SK-N-SH (cell line): Measurements from ENCODE around the gene WNT6. TPM values are rescaled to one million over a fixed set of nuclear protein-coding genes. Genes with fewer than 3 reads are reported as not detected.
A peak's percentile ranks its signal among the peaks of the same experiment; 100 is the strongest.

ENCODE experiments used
- CTCF ChIA-PET: fragments of 300-600, 350-600 bp; formaldehyde crosslinking; extraction: SDS; loops from one replicate; lab custom pipeline; 2021; lab: Yijun Ruan, JAX
- POLR2A ChIA-PET: fragments of 350-600 bp; sonication (Branson Sonifier 250); formaldehyde crosslinking; extraction: SDS; loops from one replicate; lab custom pipeline; 2020; ENCODE audit warnings: antibody characterized with exemption, inconsistent platforms; lab: Yijun Ruan, JAX
- DNase-seq: peaks from one replicate; pipeline ENCODE4 v3.0.0; 2012
- H2AFZ ChIP-seq: fragments of 200-600 bp; sonication (generic); 2 replicates; pipeline ENCODE4 v1.8.1; 2016; ENCODE audit warnings: antibody characterized with exemption, mild to moderate bottlenecking, low read depth
- H3F3A ChIP-seq: fragments of 200-600 bp; sonication (generic); replicated peaks from 2 replicates; pipeline ENCODE3; 2016; ENCODE audit warnings: antibody characterized with exemption, mild to moderate bottlenecking; ENCODE audit not compliant: insufficient read depth
- H3K27ac ChIP-seq, 2 experiments: fragments of 200-500 bp in 1 of 2; fragments of 200-600 bp in 1 of 2; sonication (Bioruptor generic) in 1 of 2; sonication (generic), shearing (Covaris generic) in 1 of 2; 2 replicates each; pipeline versions ENCODE4 v1.5.1 to v1.6.1; 2014 to 2016; ENCODE audit warnings: low read depth in 2 of 2, inconsistent platforms in 1 of 2, low read length in 1 of 2, mild to moderate bottlenecking in 1 of 2, mixed read lengths in 1 of 2
- H3K27me3 ChIP-seq: fragments of 200-600 bp; sonication (generic), shearing (Covaris generic); 2 replicates; pipeline ENCODE4 v1.6.1; 2016; ENCODE audit warnings: mixed run types; ENCODE audit not compliant: insufficient read depth
- H3K36me3 ChIP-seq, 2 experiments: fragments of 200-500 bp in 1 of 2; fragments of 200-600 bp in 1 of 2; sonication (Bioruptor generic) in 1 of 2; sonication (generic) in 1 of 2; replicated peaks in 1 of 2; 2 replicates each; pipeline versions ENCODE3 to v1.5.1; 2014 to 2016; ENCODE audit warnings: low read length in 1 of 2, mild to moderate bottlenecking in 1 of 2; ENCODE audit not compliant: insufficient read depth in 2 of 2, control insufficient read depth in 1 of 2
- H3K4me1 ChIP-seq, 2 experiments: fragments of 200-500 bp in 1 of 2; fragments of 200-600 bp in 1 of 2; sonication (Bioruptor generic) in 1 of 2; sonication (generic), shearing (Covaris generic) in 1 of 2; 2 replicates each; pipeline versions ENCODE4 v1.5.1 to v1.6.1; 2014 to 2016; ENCODE audit warnings: low read depth in 1 of 2, low read length in 1 of 2, mixed run types in 1 of 2; ENCODE audit not compliant: insufficient read depth in 2 of 2, control insufficient read depth in 1 of 2
- H3K4me2 ChIP-seq: fragments of 200-600 bp; sonication (generic), shearing (Covaris generic); 2 replicates; pipeline ENCODE4 v1.6.1; 2017; ENCODE audit warnings: mixed run types
- H3K4me3 ChIP-seq, 2 experiments: fragments of 200-500 bp in 1 of 2; fragments of 200-600 bp in 1 of 2; sonication (Bioruptor generic) in 1 of 2; sonication (generic), shearing (Covaris generic) in 1 of 2; 2 replicates each; pipeline versions ENCODE4 v1.5.1 to v1.8.1; 2014 to 2016; ENCODE audit warnings: low read depth in 2 of 2, inconsistent platforms in 1 of 2, low read length in 1 of 2, mild to moderate bottlenecking in 1 of 2, mixed read lengths in 1 of 2, moderate library complexity in 1 of 2
- H3K79me2 ChIP-seq: fragments of 200-600 bp; sonication (generic); 2 replicates; pipeline ENCODE4 v1.8.1; 2017; ENCODE audit warnings: mild to moderate bottlenecking; ENCODE audit not compliant: insufficient read depth
- H3K9ac ChIP-seq: fragments of 200-600 bp; sonication (generic); 2 replicates; pipeline ENCODE4 v1.6.1; 2017; ENCODE audit warnings: mixed run types
- H3K9me2 ChIP-seq: fragments of 200-600 bp; sonication (generic); 2 replicates; pipeline ENCODE4 v1.6.1; 2017; ENCODE audit warnings: mixed run types
- H3K9me3 ChIP-seq: fragments of 200-600 bp; sonication (generic); 2 replicates; pipeline ENCODE4 v1.6.1; 2017; ENCODE audit warnings: mixed run types, mild to moderate bottlenecking, moderate library complexity
- H4K20me1 ChIP-seq: fragments of 200-600 bp; sonication (generic); 2 replicates; pipeline ENCODE4 v1.6.1; 2017; ENCODE audit warnings: mild to moderate bottlenecking, mixed run types; ENCODE audit not compliant: insufficient read depth
- FOXJ3 ChIP-seq: sonication (generic); formaldehyde crosslinking; IDR thresholded peaks from 2 replicates; pipeline ENCODE4 v1.5.1; 2020; ENCODE audit warnings: mild to moderate bottlenecking, missing genetic modification reagents
- FOXM1 ChIP-seq: IDR thresholded peaks from 2 replicates; pipeline ENCODE4 v1.4.0; 2012; ENCODE audit warnings: low read depth, mild to moderate bottlenecking
- GATA2 ChIP-seq: sonication (generic); formaldehyde crosslinking; IDR thresholded peaks from 2 replicates; pipeline ENCODE4 v1.5.0; 2020; ENCODE audit warnings: mild to moderate bottlenecking, missing genetic modification reagents
- JUND ChIP-seq: IDR thresholded peaks from 2 replicates; pipeline ENCODE4 v1.4.0; 2012
- MEF2A ChIP-seq: IDR thresholded peaks from 2 replicates; pipeline ENCODE4 v1.4.0; 2012; ENCODE audit warnings: low read depth, borderline replicate concordance
- NFIC ChIP-seq: IDR thresholded peaks from 2 replicates; pipeline ENCODE4 v1.4.0; 2012; ENCODE audit warnings: borderline replicate concordance
- NRF1 ChIP-seq: IDR thresholded peaks from 2 replicates; pipeline ENCODE4 v1.6.1; 2012; ENCODE audit warnings: low read depth, mild to moderate bottlenecking, low read length
- RAD21 ChIP-seq: IDR thresholded peaks from 2 replicates; pipeline ENCODE4 v1.6.1; 2012; ENCODE audit warnings: mild to moderate bottlenecking, low read length
- RXRA ChIP-seq: IDR thresholded peaks from 2 replicates; pipeline ENCODE4 v1.4.0; 2012; ENCODE audit warnings: low read depth, mild to moderate bottlenecking, borderline replicate concordance
- TAF1 ChIP-seq: IDR thresholded peaks from 2 replicates; pipeline ENCODE4 v1.6.1; 2012; ENCODE audit warnings: low read depth, mild to moderate bottlenecking, low read length, moderate library complexity, borderline replicate concordance
- TEAD4 ChIP-seq: IDR thresholded peaks from 2 replicates; pipeline ENCODE4 v1.4.0; 2012; ENCODE audit warnings: mild to moderate bottlenecking, borderline replicate concordance; ENCODE audit not compliant: insufficient read depth
- YY1 ChIP-seq: IDR thresholded peaks from 2 replicates; pipeline ENCODE4 v1.4.0; 2012; ENCODE audit warnings: low read depth, mild to moderate bottlenecking
- WGBS: methylation state at CpG from one replicate; pipeline ENCODE4 v1.1.6; 2017; ENCODE audit warnings: low lambda C conversion rate; 5-methylcytosine and 5-hydroxymethylcytosine counted together
- polyA plus RNA-seq, 3 experiments: library from polyadenylated mRNA; depleted of rRNA; stranded (reverse); fragments of >200 nt; gene quantifications; 2 replicates each; pipeline ENCODE4 v1.2.3, GENCODE V29; 2012
- TF ChIP-seq, protein P1 (sequence below): IDR thresholded peaks from 2 replicates; pipeline ENCODE4; 2012
- TF ChIP-seq, protein P2 (sequence below): fragments of 150-350 bp; IDR thresholded peaks from 2 replicates; pipeline ENCODE4 v1.6.1; 2016; ENCODE audit warnings: mild to moderate bottlenecking, low read depth, low read length
- TF ChIP-seq, protein P3 (sequence below): IDR thresholded peaks from 2 replicates; pipeline ENCODE4 v1.4.0; 2012; ENCODE audit warnings: low read depth, borderline replicate concordance
- TF ChIP-seq, protein P4 (sequence below): fragments of 200-600 bp; sonication (generic); IDR thresholded peaks from 2 replicates; pipeline ENCODE4 v1.6.1; 2017; ENCODE audit warnings: antibody characterized with exemption, mild to moderate bottlenecking, moderate library complexity

WNT6 gene
- polyA plus RNA-seq, 1 of the 3 experiments (the other 2 are of a cell fraction) = 0.08 TPM

DNA sequence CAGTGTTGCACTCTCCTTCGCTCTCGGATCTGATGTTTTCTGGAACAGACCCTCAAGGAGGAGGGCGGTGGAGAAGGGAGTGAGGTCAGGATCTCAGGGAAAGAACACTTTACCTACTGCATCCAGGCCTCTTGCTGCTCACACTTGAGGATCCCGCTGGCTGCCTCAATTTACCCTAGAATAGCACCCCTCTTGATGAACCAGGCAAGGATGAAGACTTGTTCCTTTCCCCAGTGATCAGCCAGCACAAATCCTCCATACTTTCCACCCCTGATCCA is 35.2 kb downstream of the WNT6 start:
- CTCF ChIA-PET = interaction anchor here (0.8 to 16.1 kb wide), 8 partner anchors 15 to 260 kb away, joined by 3 to 795 read pairs (median 5); partner anchors contain the start of genes CDK5R2 and WNT10A

DNA sequence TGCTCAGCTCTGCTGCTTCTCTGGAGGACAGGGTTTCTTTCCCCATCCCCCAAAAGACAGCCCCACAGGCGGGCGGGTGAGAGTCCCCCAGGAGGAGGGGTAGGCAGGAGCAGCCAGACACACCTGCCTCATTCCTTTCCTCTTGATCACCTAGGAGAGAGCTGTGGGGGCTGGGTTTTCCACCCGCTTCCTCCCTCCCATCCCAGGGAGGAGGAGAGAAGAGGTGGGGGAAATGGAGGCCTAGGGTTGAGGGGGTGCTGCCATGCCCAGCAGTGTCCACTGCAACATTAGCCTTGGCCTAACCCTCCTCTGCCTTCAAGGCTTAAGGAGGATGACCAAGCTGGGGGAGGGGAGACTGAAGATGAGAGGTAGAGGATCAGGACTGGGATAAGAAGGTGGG is 35.7 kb downstream of the WNT6 start:
- H3K27me3 ChIP-seq = peaks cover 49% of the 10 kb centered on the region
- no peaks in the 10 kb centered on the region for H3K79me2 ChIP-seq
- ChIA-PET CTCF (interaction anchor here (0.8 to 16.1 kb wide), 13 partner anchors 12 to 264 kb away, joined by 3 to 795 read pairs (median 38); partner anchors contain the start of genes CDK5R2, WNT10A and WNT6), POLR2A (no interaction called here)
- no peaks in the 10 kb centered on the region for H3K36me3 ChIP-seq
- TF ChIP-seq, protein P1, sequence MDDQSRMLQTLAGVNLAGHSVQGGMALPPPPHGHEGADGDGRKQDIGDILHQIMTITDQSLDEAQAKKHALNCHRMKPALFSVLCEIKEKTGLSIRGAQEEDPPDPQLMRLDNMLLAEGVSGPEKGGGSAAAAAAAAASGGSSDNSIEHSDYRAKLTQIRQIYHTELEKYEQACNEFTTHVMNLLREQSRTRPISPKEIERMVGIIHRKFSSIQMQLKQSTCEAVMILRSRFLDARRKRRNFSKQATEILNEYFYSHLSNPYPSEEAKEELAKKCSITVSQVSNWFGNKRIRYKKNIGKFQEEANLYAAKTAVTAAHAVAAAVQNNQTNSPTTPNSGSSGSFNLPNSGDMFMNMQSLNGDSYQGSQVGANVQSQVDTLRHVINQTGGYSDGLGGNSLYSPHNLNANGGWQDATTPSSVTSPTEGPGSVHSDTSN = no peak
- no peak for TF ChIP-seq JUND
- no peaks in the 10 kb centered on the region for H4K20me1 ChIP-seq
- 91% methylated on average over 3 of the region's 3 CpGs for WGBS
- H3F3A ChIP-seq = no peaks in the 10 kb centered on the region
- H3K4me1 ChIP-seq = peaks cover 0 to 32% of the 10 kb centered on the region in 2 experiments; a peak in 2 of 4 replicates
- H3K4me2 ChIP-seq = no peak overlapping the region
- no peak overlapping the region for H3K27ac ChIP-seq
- no peaks in the 10 kb centered on the region for H3K9me2 ChIP-seq
- H3K4me3 ChIP-seq = no peak overlapping the region
- no peak overlapping the region for H2AFZ ChIP-seq
- peak; percentile 28 for DNase-seq
- H3K9ac ChIP-seq = no peak overlapping the region
- no peaks in the 10 kb centered on the region for H3K9me3 ChIP-seq

More for the DNA sequence above, 35.2 kb downstream of the WNT6 start:
- TF ChIP-seq GATA2 (no peak), TAF1 (no peak), MEF2A (no peak), TEAD4 (no peak)
- Histone ChIP-seq H3K4me2 (no peak overlapping the region), H3K9me3 (no peaks in the 10 kb centered on the region), H3K27ac (no peak overlapping the region), H3K79me2 (no peaks in the 10 kb centered on the region), H3F3A (no peaks in the 10 kb centered on the region), H4K20me1 (no peaks in the 10 kb centered on the region), H3K36me3 (no peaks in the 10 kb centered on the region), H2AFZ (no peak overlapping the region), H3K9me2 (no peaks in the 10 kb centered on the region), H3K4me3 (no peak overlapping the region), H3K4me1 (peaks cover 0 to 32% of the 10 kb centered on the region in 2 experiments; a peak in 2 of 4 replicates), H3K27me3 (peaks cover 49% of the 10 kb centered on the region), H3K9ac (no peak overlapping the region)
- DNase-seq = no peak
- WGBS = 84% methylated on average over 4 of the region's 4 CpGs
- POLR2A ChIA-PET = interaction anchor here (1.5 kb wide), 1 partner anchor 13 kb away, joined by 3 read pairs; no protein-coding TSS in a partner anchor

DNA sequence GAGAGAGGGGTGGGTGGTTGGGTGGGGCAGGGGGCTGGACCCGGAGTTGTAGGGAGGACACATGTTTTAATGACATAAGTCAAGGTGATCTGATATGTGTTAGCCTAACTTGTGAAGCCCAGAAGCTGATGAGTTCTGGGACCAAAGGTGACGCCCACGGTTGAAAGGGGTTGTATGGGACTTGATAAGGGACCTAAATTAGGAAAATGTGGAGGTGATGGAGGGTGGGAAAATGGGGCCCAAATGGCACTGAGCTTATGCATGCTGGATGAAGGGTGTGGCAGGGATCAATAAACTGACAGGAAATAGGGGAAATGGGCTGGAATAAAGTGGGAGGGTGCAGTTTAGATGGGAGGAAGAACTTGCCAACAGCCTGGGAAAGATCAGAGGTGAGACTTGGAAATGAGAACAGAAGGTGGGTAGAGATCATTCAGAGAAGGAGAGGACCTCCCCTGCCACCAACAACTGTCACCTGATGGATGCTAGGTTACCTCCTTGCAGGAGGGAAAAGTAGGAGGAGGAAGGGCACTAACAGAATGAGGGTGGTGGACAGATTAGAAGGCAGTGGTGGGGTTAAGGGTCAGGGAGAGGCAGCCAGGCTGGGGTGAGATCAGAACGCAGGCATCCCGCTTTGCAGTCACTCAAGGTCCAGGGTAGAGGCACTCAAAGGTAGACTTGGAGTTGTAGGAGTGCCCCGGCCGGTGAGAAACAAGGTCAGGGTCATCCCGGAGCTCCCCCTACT is 36.3 kb downstream of the WNT6 start:
- H3K27me3 ChIP-seq = peaks cover 49% of the 10 kb centered on the region
- no peak for DNase-seq
- 86% methylated on average over 7 of the region's 8 CpGs for WGBS
- H3K9me3 ChIP-seq = no peaks in the 10 kb centered on the region
- no peaks in the 10 kb centered on the region for H3K9me2 ChIP-seq
- H3K36me3 ChIP-seq = no peaks in the 10 kb centered on the region
- no peak overlapping the region for H3K4me2 ChIP-seq
- H2AFZ ChIP-seq = no peak overlapping the region
- no peaks in the 10 kb centered on the region for H3K79me2 ChIP-seq
- no peak overlapping the region for H3K27ac ChIP-seq
- no peaks in the 10 kb centered on the region for H4K20me1 ChIP-seq
- H3K4me3 ChIP-seq = no peak overlapping the region
- no peaks in the 10 kb centered on the region for H3F3A ChIP-seq
- POLR2A ChIA-PET = interaction anchor here (0.8 kb wide), 1 partner anchor 22 kb away, joined by 4 read pairs; no protein-coding TSS in a partner anchor
- H3K9ac ChIP-seq = no peak overlapping the region
- H3K4me1 ChIP-seq = peaks cover 0 to 32% of the 10 kb centered on the region in 2 experiments; a peak in 2 of 4 replicates
- CTCF ChIA-PET = interaction anchor here (0.8 to 16.1 kb wide), 15 partner anchors 9 to 264 kb away, joined by 3 to 795 read pairs (median 29); partner anchors contain the start of genes CDK5R2, WNT10A and WNT6
- TF ChIP-seq FOXM1 = no peak
- no peak for TF ChIP-seq NFIC
- TF ChIP-seq, protein P2, sequence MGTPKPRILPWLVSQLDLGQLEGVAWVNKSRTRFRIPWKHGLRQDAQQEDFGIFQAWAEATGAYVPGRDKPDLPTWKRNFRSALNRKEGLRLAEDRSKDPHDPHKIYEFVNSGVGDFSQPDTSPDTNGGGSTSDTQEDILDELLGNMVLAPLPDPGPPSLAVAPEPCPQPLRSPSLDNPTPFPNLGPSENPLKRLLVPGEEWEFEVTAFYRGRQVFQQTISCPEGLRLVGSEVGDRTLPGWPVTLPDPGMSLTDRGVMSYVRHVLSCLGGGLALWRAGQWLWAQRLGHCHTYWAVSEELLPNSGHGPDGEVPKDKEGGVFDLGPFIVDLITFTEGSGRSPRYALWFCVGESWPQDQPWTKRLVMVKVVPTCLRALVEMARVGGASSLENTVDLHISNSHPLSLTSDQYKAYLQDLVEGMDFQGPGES = no peak
- TF ChIP-seq RXRA = no peak
- TF ChIP-seq FOXJ3 (CRISPR knock-in tag) = no peak
- TF ChIP-seq NRF1 = no peak
- no peak for TF ChIP-seq RAD21
- TF ChIP-seq, protein P3, sequence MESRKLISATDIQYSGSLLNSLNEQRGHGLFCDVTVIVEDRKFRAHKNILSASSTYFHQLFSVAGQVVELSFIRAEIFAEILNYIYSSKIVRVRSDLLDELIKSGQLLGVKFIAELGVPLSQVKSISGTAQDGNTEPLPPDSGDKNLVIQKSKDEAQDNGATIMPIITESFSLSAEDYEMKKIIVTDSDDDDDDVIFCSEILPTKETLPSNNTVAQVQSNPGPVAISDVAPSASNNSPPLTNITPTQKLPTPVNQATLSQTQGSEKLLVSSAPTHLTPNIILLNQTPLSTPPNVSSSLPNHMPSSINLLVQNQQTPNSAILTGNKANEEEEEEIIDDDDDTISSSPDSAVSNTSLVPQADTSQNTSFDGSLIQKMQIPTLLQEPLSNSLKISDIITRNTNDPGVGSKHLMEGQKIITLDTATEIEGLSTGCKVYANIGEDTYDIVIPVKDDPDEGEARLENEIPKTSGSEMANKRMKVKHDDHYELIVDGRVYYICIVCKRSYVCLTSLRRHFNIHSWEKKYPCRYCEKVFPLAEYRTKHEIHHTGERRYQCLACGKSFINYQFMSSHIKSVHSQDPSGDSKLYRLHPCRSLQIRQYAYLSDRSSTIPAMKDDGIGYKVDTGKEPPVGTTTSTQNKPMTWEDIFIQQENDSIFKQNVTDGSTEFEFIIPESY = no peak
- TF ChIP-seq, protein P4, sequence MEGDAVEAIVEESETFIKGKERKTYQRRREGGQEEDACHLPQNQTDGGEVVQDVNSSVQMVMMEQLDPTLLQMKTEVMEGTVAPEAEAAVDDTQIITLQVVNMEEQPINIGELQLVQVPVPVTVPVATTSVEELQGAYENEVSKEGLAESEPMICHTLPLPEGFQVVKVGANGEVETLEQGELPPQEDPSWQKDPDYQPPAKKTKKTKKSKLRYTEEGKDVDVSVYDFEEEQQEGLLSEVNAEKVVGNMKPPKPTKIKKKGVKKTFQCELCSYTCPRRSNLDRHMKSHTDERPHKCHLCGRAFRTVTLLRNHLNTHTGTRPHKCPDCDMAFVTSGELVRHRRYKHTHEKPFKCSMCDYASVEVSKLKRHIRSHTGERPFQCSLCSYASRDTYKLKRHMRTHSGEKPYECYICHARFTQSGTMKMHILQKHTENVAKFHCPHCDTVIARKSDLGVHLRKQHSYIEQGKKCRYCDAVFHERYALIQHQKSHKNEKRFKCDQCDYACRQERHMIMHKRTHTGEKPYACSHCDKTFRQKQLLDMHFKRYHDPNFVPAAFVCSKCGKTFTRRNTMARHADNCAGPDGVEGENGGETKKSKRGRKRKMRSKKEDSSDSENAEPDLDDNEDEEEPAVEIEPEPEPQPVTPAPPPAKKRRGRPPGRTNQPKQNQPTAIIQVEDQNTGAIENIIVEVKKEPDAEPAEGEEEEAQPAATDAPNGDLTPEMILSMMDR = no peak
- TF ChIP-seq YY1 = no peak
